ENCODE data around the gene ABL2. TPM values are rescaled to one million over a fixed set of nuclear protein-coding genes. Genes with fewer than 3 reads are reported as not detected.

Gene ABL2
- total and polyA plus RNA-seq, 2 donors (not counting 3 experiments of a cell fraction or from before 2014, with no cell fraction given), result 41.8 to 158 TPM

GRCh38 chr1:179252606-179253005 lies 23.1 kb upstream of the ABL2 start:
- no peaks in the 10 kb centered on the region for H3K9me3 ChIP-seq (replicated peaks; ENCODE audit: control insufficient read depth, insufficient read depth, low read length)
- H4K20me1 ChIP-seq (replicated peaks; ENCODE audit: control insufficient read depth, extremely low read depth, insufficient read depth, low read length), result no peaks in the 10 kb centered on the region
- H3K27me3 ChIP-seq (ENCODE audit: control insufficient read depth in 2 of 2, insufficient read depth in 2 of 2, low read length in 2 of 2), result no peaks in the 10 kb centered on the region
- H3K36me3 ChIP-seq (ENCODE audit: control insufficient read depth in 2 of 2, extremely low read depth in 1 of 2, insufficient read depth in 2 of 2, low read length in 2 of 2), result no peaks in the 10 kb centered on the region
- ChIA-PET POLR2A (no interaction called here), CTCF (interaction anchor here (0.8 to 2.8 kb wide), 7 partner anchors 26 to 347 kb away, joined by 3 to 42 read pairs (median 13); partner anchors contain the start of gene SOAT1)
- intact Hi-C loops (cut with micrococcal nuclease) (loop anchor here (10.0 kb wide), 1 partner anchor 352 kb away; no protein-coding TSS in a partner anchor), dilution Hi-C loops (cut with MboI; ENCODE audit: extremely low pct_ligation_motif_present, low sequenced_read_pairs) (no loop called here)
- H3K4me1 ChIP-seq (ENCODE audit: control insufficient read depth, extremely low read depth, insufficient read depth, low read length), result peaks cover 8% of the 10 kb centered on the region
- FAIRE-seq (peak; percentile 47), DNase-seq (ENCODE audit: low read depth, low spot score) (no peak)
- H2AFZ ChIP-seq (ENCODE audit: low read depth, low read length), result no peak overlapping the region
- H3K4me2 ChIP-seq (ENCODE audit: insufficient read depth, low read length), result no peak overlapping the region
- BruUV-seq (replicated peaks), result no TSS peak
- H3K27ac ChIP-seq (ENCODE audit: insufficient read depth, low read depth, low read length), result no peak overlapping the region
- H3K4me3 ChIP-seq (replicated peaks in 1 of 3; ENCODE audit: insufficient read depth in 1 of 3, low read depth in 1 of 3, low read length in 3 of 3), result no peak overlapping the region
- H3K9ac ChIP-seq (replicated peaks; ENCODE audit: extremely low read depth, insufficient read depth, low read length), result no peak overlapping the region
- H3K79me2 ChIP-seq (ENCODE audit: control insufficient read depth, insufficient read depth, low read length), result no peaks in the 10 kb centered on the region
- H3K9me1 ChIP-seq (replicated peaks; ENCODE audit: control insufficient read depth, extremely low read depth, insufficient read depth, low read length), result no peaks in the 10 kb centered on the region
- TF ChIP-seq MAX (IDR thresholded peaks at IDR 0.05; ENCODE audit: insufficient read depth, insufficient read length) (no peak), MYC (IDR thresholded peaks at IDR 0.05; ENCODE audit: low read depth, low read length) (no peak), CTCF (IDR thresholded peaks at IDR 0.05; ENCODE audit: extremely low read depth in 1 of 2, insufficient read depth in 1 of 2, low read depth in 1 of 2, low read length in 2 of 2) (no peak), JUN (IDR thresholded peaks at IDR 0.05; ENCODE audit: borderline replicate concordance, insufficient read depth, insufficient read length, low read depth) (no peak), POLR2AphosphoS5 (IDR thresholded peaks at IDR 0.05; ENCODE audit: insufficient read depth, low read depth, low read length) (no peak), GATA2 (IDR thresholded peaks at IDR 0.05; ENCODE audit: insufficient read depth, insufficient read length, low read depth, low read length) (no peak), POLR2A (IDR thresholded peaks at IDR 0.05; ENCODE audit: low read depth, low read length) (no peak), FOS (IDR thresholded peaks at IDR 0.05; ENCODE audit: borderline replicate concordance, insufficient read depth, low read length) (no peak)

All from endothelial cell of umbilical vein (primary cell).